ENCODE measurements around the gene HINT3.
A peak's percentile ranks its signal among the peaks of the same experiment; 100 is the strongest.
"Not testable (repeated sequence)": the region's sequence is repeated elsewhere in the genome, so short reads cannot be mapped to it uniquely, and the experiment has no call there.

Gene HINT3

GRCh38 chr6:125956506-125957390 lies at the start of gene HINT3:
TSS of gene HINT3 (plus strand) at chr6:125956770. CDS start at chr6:125956978, 208 bp downstream.
- Mint-ChIP-seq H3K27ac (peak within 1 kb of the TSS; percentile 68), H3K4me1 (peaks cover 8% of the 10 kb centered on the region), H3K27me3 (peaks cover 15% of the 10 kb centered on the region), H3K4me3 (no peak within 1 kb of the TSS), H3K36me3 (peaks cover 2% of the 10 kb centered on the region), H3K9me3 (no peaks in the 10 kb centered on the region)
- CTCF ChIA-PET: interaction anchor here (0.6 to 9.9 kb wide), 53 partner anchors 8 to 1163 kb away, joined by 3 to 140 read pairs (median 4); partner anchors contain the start of genes NCOA7 and TRMT11
- peak; percentile 99 for DNase-seq

- Mint-ChIP-seq H3K4me1 (peaks cover 11% of the 10 kb centered on the region), H3K27me3 (no peaks in the 10 kb centered on the region), H3K4me3 (no peak overlapping the region), H3K27ac (no peak overlapping the region), H3K9me3 (no peaks in the 10 kb centered on the region), H3K36me3 (peaks cover 22% of the 10 kb centered on the region)
- DNase-seq: no peak
- CTCF ChIA-PET: interaction anchor here (0.7 to 1.4 kb wide), 6 partner anchors 9 to 119 kb away, joined by 3 to 9 read pairs (median 4); no protein-coding TSS in a partner anchor
These were observed 46.0 kb upstream of the HINT3 start for GRCh38 chr6:125910527-125910926.

- not testable (repeated sequence) for DNase-seq, H3K27me3 Mint-ChIP-seq, H3K27ac Mint-ChIP-seq, H3K9me3 Mint-ChIP-seq, H3K4me3 Mint-ChIP-seq
- Mint-ChIP-seq H3K36me3 (peaks cover 24% of the 10 kb centered on the region), H3K4me1 (peaks cover 11% of the 10 kb centered on the region)
- CTCF ChIA-PET: interaction anchor here (0.7 to 1.4 kb wide), 4 partner anchors 8 to 119 kb away, joined by 3 to 9 read pairs (median 4); no protein-coding TSS in a partner anchor
These were observed 45.5 kb upstream of the HINT3 start for GRCh38 chr6:125911051-125911451.

DNA sequence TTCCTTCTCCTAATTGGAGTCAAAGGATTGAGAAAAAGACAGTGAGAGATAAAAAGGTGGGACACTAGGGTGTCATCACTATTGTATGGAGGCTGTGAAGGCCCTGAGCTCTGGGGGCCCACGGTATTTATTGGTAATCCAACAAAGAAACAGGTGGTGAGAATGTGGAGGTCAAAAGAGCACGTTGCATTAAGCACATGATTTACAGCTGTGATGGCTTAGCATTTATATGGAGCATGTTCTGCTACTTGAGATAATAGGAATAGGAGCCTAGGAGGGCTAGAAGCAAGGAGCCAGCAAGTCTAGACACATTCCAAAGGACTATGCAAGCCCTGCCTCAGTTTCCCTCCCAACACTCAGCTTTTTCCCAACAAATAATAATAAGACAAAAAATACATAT lies 44.1 kb upstream of the HINT3 start:
- H3K27ac Mint-ChIP-seq, H3K9me3 Mint-ChIP-seq, H3K4me3 Mint-ChIP-seq, DNase-seq, CTCF ChIA-PET, H3K27me3 Mint-ChIP-seq: not testable (repeated sequence)
- Mint-ChIP-seq H3K4me1 (peaks cover 10% of the 10 kb centered on the region), H3K36me3 (peaks cover 34% of the 10 kb centered on the region)

DNA sequence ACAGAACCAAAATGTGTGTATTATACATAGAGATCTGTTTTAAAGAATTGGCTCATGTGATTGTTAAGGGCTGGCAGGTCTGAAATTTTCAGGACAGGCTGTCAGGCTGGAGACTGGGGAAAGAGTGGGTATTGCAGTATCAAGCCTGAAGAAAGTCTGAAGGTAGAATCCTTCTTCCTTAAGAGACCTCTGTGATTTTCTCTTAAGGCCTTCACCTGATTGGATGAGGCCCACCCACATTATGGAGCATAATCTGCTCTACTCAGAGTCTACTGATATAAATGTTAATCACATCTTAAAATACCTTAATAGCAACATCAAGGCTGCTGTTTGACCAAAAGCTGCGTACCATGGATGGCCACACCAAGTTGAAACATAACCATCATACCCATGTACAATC lies 43.4 kb upstream of the HINT3 start:
- H3K4me1 Mint-ChIP-seq: peaks cover 16% of the 10 kb centered on the region
- H3K27me3 Mint-ChIP-seq: no peaks in the 10 kb centered on the region
- DNase-seq: no peak
- H3K36me3 Mint-ChIP-seq: peaks cover 33% of the 10 kb centered on the region
- H3K4me3 Mint-ChIP-seq: no peak overlapping the region
- CTCF ChIA-PET: interaction anchor here (1.7 kb wide), 1 partner anchor 43 kb away, joined by 5 read pairs; the partner anchor contains the start of gene HINT3
- no peak overlapping the region for H3K27ac Mint-ChIP-seq
- no peaks in the 10 kb centered on the region for H3K9me3 Mint-ChIP-seq

DNA sequence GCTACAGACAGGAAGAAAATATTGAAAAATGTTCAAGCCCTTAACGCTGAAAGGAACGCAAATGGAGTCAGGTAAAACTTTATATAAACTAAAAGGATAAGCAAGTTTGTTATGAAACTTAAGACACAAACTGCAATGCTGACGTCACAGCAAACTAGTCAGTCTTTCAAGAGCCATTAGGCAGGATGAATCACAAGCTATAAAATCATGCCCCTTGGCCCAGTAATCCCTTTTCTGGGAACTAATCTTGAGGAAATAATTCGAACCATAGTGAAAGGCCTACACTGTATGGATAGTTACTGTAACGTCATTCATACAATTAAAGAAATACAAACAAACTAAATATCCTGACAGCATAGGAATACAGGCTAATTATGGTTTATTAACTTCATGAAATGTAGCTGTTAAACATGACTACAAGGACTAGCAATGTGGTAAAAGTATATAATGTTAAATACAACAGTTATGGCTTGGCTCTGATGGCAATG lies 42.7 kb upstream of the HINT3 start:
- CTCF ChIA-PET: interaction anchor here (1.7 kb wide), 1 partner anchor 42 kb away, joined by 5 read pairs; the partner anchor contains the start of gene HINT3
- Mint-ChIP-seq H3K27ac (no peak overlapping the region), H3K4me1 (peaks cover 23% of the 10 kb centered on the region), H3K4me3 (no peak overlapping the region), H3K9me3 (no peaks in the 10 kb centered on the region), H3K36me3 (peaks cover 32% of the 10 kb centered on the region), H3K27me3 (no peaks in the 10 kb centered on the region)
- no peak for DNase-seq

- Mint-ChIP-seq H3K36me3 (peaks cover 48% of the 10 kb centered on the region), H3K27me3 (no peaks in the 10 kb centered on the region), H3K4me3 (no peak overlapping the region), H3K27ac (peak overlapping the region; percentile 94), H3K4me1 (peaks cover 38% of the 10 kb centered on the region), H3K9me3 (no peaks in the 10 kb centered on the region)
- no peak for DNase-seq
- CTCF ChIA-PET: interaction anchor here (1.4 to 7.4 kb wide), 4 partner anchors 8 to 38 kb away, joined by 6 to 51 read pairs (median 8); partner anchors contain the start of gene HINT3
These were observed 38.3 kb upstream of the HINT3 start for GRCh38 chr6:125918230-125918629.

- peak; percentile 70 for DNase-seq
- H3K27me3 Mint-ChIP-seq: no peaks in the 10 kb centered on the region
- CTCF ChIA-PET: interaction anchor here (0.7 to 7.4 kb wide), 6 partner anchors 8 to 138 kb away, joined by 3 to 51 read pairs (median 8); partner anchors contain the start of genes HINT3 and NCOA7
- peaks cover 44% of the 10 kb centered on the region for H3K4me1 Mint-ChIP-seq
- H3K27ac Mint-ChIP-seq: peak overlapping the region; percentile 94
- H3K36me3 Mint-ChIP-seq: peaks cover 53% of the 10 kb centered on the region
- H3K4me3 Mint-ChIP-seq: peak overlapping the region; percentile 79
- no peaks in the 10 kb centered on the region for H3K9me3 Mint-ChIP-seq
These were observed 37.6 kb upstream of the HINT3 start for GRCh38 chr6:125918681-125919566.

DNA sequence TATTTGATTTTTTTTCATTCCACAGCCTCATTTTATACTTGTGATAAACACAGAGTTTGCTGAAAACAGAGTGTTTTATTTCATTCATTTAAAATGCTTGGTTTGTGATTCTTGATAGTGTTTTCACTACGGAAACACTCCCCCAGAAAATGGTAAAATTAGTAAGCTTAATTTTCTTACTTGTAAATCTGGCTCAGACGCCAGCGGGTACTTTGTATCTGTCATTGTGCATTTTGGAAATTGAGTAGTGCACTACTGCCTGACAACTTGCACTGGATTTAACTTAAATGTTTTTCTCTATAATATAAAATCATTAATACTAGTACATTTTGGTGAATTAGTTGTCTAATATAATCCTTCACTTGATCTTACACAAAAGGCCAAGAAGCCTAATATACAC lies 37.0 kb upstream of the HINT3 start:
- CTCF ChIA-PET: interaction anchor here (0.6 to 7.4 kb wide), 6 partner anchors 9 to 138 kb away, joined by 3 to 51 read pairs (median 8); partner anchors contain the start of genes HINT3 and NCOA7
- peaks cover 51% of the 10 kb centered on the region for H3K4me1 Mint-ChIP-seq

GRCh38 chr6:125922322-125922860 lies 34.2 kb upstream of the HINT3 start:
- Mint-ChIP-seq H3K4me3 (no peak overlapping the region), H3K27ac (no peak overlapping the region), H3K36me3 (peaks cover 44% of the 10 kb centered on the region), H3K4me1 (peaks cover 58% of the 10 kb centered on the region), H3K27me3 (no peaks in the 10 kb centered on the region), H3K9me3 (no peaks in the 10 kb centered on the region)
- DNase-seq: no peak
- CTCF ChIA-PET: interaction anchor here (1.0 to 7.4 kb wide), 6 partner anchors 17 to 141 kb away, joined by 3 to 51 read pairs (median 6); partner anchors contain the start of gene HINT3

More for the DNA sequence above, 37.0 kb upstream of the HINT3 start:
- H3K36me3 Mint-ChIP-seq: peaks cover 57% of the 10 kb centered on the region
- no peaks in the 10 kb centered on the region for H3K27me3 Mint-ChIP-seq
- H3K27ac Mint-ChIP-seq: peak overlapping the region; percentile 94
- no peak for DNase-seq
- peak overlapping the region; percentile 79 for H3K4me3 Mint-ChIP-seq
- H3K9me3 Mint-ChIP-seq: no peaks in the 10 kb centered on the region

GRCh38 chr6:125923366-125923877 lies 33.1 kb upstream of the HINT3 start:
- H3K36me3 Mint-ChIP-seq: peaks cover 49% of the 10 kb centered on the region
- CTCF ChIA-PET: interaction anchor here (0.9 to 4.7 kb wide), 8 partner anchors 15 to 142 kb away, joined by 3 to 20 read pairs (median 4); partner anchors contain the start of genes HINT3 and NCOA7
- DNase-seq: no peak
- H3K4me3 Mint-ChIP-seq: no peak overlapping the region
- H3K4me1 Mint-ChIP-seq: peaks cover 49% of the 10 kb centered on the region
- H3K9me3 Mint-ChIP-seq: no peaks in the 10 kb centered on the region
- no peaks in the 10 kb centered on the region for H3K27me3 Mint-ChIP-seq
- peak overlapping the region; percentile 42 for H3K27ac Mint-ChIP-seq

DNA sequence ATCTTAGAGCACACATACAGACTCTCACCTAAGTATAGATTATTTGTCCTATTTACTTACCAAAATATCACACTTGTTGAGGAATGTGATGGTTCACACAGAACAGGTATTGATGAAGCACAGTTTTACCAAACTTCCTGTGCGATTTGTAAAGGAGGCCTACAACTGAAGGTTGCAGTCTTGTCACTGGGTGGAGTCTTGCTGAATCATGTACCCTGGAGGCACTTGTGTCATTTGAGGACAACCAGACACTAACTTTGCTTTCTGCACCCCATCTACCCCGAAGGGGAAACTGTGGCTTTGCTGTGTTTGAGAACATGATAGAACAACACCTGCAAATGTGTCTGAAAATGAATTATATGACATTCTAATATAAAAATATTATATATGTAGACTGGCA lies 32.4 kb upstream of the HINT3 start:
- no peak for DNase-seq
- peak overlapping the region; percentile 28 for H3K27ac Mint-ChIP-seq
- CTCF ChIA-PET: interaction anchor here (0.9 to 4.7 kb wide), 8 partner anchors 14 to 143 kb away, joined by 3 to 20 read pairs (median 4); partner anchors contain the start of genes HINT3 and NCOA7
- no peak overlapping the region for H3K4me3 Mint-ChIP-seq
- H3K9me3 Mint-ChIP-seq: no peaks in the 10 kb centered on the region
- peaks cover 53% of the 10 kb centered on the region for H3K36me3 Mint-ChIP-seq
- H3K27me3 Mint-ChIP-seq: no peaks in the 10 kb centered on the region
- H3K4me1 Mint-ChIP-seq: peaks cover 42% of the 10 kb centered on the region

All from activated naive CD4-positive, alpha-beta T cell treated with anti-CD3 and anti-CD28 coated beads, Interleukin-2, amount 10 ng/mL, durations not matched to agents 7 days and 5 days (primary cell).